ENCODE results near the gene AXIN1.
"Not testable (repeated sequence)": the region's sequence is repeated elsewhere in the genome, so short reads cannot be mapped to it uniquely, and the experiment has no call there.

AXIN1 gene

GRCh38 chr16:381012-381788 lies 28.7 kb upstream of the AXIN1 start:
- in situ Hi-C loops (cut with HindIII; ENCODE audit: low sequenced_read_pairs): no loop called here

- in situ Hi-C loops (cut with HindIII; ENCODE audit: low sequenced_read_pairs): no loop called here
Measured at GRCh38 chr16:380762-381011, 28.2 kb upstream of the AXIN1 start.

DNA sequence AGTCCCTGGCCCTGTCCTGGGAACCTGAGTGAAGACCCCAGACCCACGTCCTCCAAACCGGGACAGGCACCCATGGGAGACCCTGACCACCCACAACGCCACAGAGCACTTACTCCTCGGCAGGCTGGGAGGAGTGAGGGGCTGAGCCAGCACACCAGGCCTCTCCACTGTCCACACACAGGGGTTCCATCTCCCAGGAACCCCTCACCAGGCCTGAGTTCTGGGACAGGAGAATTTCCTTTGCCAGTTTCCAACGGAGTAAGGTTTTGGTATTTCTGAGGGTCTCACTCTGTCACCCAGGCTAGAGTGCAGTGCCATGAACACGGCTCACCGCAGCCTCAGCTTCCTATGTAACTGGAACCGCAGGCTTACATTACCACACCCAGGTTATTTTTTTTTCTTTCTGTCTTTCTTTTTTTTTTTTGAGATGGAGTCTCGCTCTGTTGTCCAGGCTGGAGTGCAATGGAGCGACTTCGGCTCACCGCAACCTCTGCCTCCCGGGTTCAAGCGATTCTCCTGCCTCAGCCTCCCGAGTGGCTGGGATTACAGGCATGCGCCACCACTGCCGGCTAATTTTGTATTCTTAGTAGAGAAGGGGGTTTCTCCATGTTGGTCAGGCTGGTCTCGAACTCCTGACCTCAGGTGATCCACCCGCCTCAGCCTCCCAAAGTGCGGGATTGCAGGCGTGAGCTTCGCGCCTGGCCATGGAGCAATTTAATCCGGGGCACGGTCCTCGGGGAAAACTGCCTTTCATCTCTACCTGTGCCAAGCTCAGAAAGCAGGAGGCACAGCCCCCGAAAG lies 27.6 kb upstream of the AXIN1 start:
- in situ Hi-C loops (cut with HindIII; ENCODE audit: low sequenced_read_pairs): no loop called here

- in situ Hi-C loops (cut with HindIII; ENCODE audit: low sequenced_read_pairs): no loop called here
Measured at GRCh38 chr16:379183-379960, 26.8 kb upstream of the AXIN1 start.

- in situ Hi-C loops (cut with HindIII; ENCODE audit: low sequenced_read_pairs): no loop called here
Measured at GRCh38 chr16:378821-379182, 26.3 kb upstream of the AXIN1 start.

- in situ Hi-C loops (cut with HindIII; ENCODE audit: low sequenced_read_pairs): not testable (repeated sequence)
Measured at GRCh38 chr16:378113-378820, 25.7 kb upstream of the AXIN1 start.

GRCh38 chr16:377419-377951 lies 25.0 kb upstream of the AXIN1 start:
- in situ Hi-C loops (cut with HindIII; ENCODE audit: low sequenced_read_pairs): no loop called here

DNA sequence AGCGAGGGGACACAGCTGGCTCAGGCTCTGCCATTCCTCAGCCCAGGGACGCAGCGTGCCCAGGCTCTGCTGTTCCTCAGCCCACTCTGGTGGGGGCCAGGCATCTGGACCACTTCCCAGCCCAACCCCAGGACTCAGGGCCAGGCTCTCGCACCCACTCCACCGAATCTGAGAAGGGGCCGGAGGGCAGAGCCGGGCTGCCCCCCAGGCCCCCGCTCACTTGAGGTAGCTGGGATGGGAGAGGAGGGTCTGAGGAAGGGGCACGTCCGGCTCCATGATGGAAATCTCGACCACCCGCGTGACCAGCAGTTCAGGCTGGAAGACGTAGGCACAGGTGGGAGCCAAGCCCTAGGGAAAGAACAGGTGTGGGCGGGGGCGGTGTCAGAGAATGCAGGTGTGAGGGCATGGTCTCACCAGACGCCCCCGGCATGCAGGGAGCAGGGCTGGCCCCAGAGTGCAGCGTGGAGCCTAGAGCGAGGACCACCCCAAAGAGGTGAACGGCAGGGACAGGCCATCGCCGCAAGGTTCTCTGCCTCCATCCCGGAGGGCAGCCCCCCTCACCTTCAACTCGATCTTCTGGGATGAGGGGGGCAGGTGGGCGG lies 24.4 kb upstream of the AXIN1 start:
- in situ Hi-C loops (cut with HindIII; ENCODE audit: low sequenced_read_pairs): no loop called here

DNA sequence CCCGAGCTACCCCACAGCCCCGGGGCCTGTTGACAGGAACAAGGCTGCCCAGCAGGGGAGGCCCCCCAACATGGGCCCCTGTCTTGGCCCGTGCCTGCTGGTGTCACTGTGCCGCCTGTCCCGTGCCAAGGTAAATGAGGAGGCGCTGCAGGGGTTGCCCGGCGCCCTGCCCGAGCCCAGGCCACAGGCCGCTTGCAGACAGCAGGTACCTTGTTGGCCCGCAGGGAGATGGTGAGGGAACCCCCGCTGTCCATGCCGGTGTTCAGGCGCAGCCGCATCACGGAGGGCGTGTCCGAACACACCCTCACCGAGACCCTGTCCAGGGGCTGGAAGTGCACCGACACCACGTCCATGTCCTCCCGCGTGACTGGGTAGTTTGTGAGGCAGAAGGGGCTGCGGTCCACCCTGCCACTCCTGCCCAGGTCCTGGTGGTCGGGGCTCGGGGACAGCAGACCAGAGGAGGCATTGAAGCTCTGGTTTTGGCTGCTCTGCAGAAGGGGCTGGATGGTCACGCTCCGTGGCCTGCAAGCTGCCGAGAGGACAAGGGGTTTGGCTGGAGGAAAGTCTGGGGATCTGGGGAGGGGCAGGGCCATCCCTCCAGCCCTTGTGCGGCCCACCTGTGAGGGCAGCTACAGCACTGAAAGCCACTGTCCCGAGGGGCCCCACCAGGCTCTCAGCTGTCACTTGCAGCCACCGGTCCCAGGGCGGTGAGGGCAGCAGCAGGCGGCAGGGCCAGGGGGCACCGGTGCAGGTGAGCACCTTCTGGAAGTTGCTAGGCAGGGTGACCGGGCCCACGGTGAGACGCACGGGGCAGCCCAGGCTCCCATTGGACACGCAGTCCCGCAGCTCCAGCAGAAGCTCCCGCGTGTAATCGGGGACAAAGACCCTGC lies 23.6 kb upstream of the AXIN1 start:
- in situ Hi-C loops (cut with HindIII; ENCODE audit: low sequenced_read_pairs): no loop called here

DNA sequence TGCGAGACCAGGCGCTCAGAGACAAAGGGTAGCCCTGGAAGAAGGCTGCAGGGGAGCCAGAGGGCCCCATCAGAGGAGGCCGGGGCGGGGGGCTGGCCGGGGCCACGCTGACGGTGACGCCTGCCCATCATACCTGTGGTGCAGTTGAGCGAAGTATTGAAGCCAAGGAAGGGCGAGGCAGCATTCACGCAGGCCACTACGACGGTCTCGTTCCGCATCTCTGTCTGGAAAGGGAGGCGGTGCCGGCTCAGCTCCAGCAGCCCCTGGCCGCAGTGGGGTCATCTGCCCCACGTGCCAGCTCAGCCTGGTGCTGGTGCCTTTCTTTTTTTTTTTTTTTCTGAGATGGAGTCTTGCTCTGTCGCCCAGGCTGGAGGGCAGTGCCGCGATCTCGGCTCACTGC lies 22.7 kb upstream of the AXIN1 start:
- in situ Hi-C loops (cut with HindIII; ENCODE audit: low sequenced_read_pairs): no loop called here

GRCh38 chr16:374616-374926 lies 22.0 kb upstream of the AXIN1 start:
- in situ Hi-C loops (cut with HindIII; ENCODE audit: low sequenced_read_pairs): no loop called here

DNA sequence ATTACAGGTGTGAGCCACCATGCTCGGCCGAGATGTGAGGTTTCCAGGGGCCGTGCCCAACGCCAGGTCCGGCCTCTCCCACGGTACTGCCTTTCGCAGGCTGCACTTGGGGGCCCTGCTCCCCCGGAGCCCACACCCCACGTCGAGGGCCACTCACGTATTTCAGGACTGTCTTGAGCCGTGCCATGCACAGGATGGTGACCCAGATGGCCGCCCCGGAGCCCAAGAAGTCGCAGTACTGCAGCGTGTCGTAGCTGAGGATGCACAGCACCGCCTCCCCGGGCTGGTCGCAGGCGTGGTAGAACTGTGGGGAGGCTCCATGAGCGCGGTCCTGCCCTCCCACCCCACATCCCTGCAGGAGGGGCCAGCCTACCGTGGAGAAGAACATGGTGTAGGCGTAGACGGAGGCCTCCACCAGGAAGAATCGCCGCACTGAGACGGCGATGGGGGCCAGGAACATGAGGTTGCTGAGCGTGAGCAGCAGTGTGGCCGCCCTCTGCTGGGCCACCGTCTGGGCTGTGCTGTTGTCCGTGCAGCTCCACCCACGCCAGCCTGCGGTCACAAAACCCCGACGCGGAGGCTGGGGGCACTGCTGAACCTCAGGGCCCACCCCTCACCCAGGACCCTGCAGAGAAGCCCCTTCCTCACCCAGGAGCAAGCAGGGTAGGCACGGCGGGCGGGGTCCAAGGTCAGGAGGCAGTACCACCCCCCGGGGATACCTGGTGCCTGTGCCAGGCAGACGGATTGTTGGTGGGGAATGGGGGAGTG lies 21.5 kb upstream of the AXIN1 start:
- in situ Hi-C loops (cut with HindIII; ENCODE audit: low sequenced_read_pairs): no loop called here

DNA sequence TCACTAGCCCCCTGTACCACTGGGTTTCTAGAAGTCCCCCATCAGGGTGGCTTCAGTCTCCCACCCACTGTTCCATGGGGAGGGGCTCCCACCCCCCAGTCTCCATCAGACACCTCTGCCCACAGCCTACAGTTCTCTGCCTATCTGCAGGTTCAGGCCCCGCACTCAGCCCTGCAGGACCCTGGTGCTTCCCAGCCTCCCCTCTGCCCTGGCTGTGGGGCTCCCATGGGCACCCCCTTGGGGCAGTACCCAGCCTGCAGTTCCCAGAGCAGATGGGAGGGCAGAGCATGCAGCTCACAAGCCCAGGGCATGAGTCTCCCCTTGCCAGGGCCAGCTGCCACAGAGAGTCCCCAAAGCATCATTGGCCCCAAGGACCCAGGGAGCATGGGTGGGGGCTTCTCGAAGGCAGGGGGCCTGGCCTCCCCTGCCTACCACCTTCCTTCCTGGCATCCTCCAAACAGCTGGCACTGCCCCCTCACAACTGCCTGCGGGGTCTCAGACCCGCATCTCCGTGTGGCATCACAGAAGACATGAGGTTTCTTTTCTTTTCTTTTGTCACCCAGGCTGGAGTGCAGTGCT lies 20.6 kb upstream of the AXIN1 start:
- in situ Hi-C loops (cut with HindIII; ENCODE audit: low sequenced_read_pairs): no loop called here

DNA sequence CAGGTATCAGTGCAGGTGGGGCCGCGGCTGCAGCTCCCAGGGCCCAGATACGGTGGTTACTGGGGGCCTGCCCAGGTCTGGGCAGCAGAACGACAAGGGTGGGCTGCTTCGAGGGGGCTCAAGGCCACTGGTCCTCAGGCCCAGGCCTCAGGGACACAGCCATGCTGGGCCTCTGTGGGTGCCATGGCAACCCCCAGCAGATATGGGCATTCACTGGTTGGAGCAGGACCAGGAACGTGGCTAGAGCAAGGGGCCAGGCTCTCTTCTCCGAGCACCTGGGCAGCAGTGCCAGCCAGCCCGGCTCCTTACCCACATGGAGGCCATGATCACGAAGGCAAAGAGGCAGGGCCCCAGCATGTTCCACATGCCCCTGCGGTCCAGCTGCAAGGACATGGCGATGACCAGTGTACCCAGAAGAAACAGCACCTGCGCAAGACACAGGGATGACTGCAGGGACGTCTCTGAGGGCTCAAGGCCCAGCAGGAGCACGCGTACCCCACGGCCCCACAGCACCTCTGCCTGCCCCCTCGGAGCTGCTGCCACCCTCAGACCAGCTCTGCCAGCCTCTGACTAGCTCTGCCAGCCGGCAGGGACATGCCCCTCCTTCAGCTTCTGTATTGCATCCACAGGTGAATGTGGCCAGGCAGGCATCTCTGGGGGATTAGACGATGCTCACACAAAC lies 19.9 kb upstream of the AXIN1 start:
- in situ Hi-C loops (cut with HindIII; ENCODE audit: low sequenced_read_pairs): no loop called here

- in situ Hi-C loops (cut with HindIII; ENCODE audit: low sequenced_read_pairs): no loop called here
Measured at GRCh38 chr16:371515-372301, 19.2 kb upstream of the AXIN1 start.

DNA sequence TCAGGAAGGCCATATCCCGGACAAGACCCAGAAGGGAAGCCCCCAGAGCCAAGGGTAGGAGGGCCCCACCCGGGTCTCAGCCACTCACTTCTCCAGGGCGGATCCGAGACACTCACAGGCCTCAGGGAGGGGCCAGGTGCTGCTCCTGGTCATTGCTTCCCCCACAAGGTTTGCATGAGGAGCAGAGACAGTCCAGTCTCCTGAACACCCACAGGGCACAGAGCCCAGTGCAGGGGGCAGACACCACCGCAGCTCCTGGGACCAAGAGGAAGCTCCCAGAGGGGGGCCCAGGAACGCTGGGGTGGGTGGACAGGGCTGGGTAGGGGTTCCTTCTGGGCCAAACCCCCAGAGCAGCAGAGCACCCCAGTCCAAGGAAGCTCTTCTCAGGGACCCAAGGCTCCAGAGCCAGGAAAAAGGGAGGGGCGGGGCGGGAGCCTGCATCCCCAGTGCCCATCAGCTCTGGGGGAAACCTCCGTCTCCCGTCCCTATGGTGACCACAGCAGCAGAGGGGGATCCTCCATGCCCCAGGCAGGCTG lies 18.5 kb upstream of the AXIN1 start:
- in situ Hi-C loops (cut with HindIII; ENCODE audit: low sequenced_read_pairs): no loop called here

- in situ Hi-C loops (cut with HindIII; ENCODE audit: low sequenced_read_pairs): no loop called here
Measured at GRCh38 chr16:370443-370842, 17.9 kb upstream of the AXIN1 start, which contains the start of gene MRPL28. Gene MRPL28, minus strand, starts transcription at chr16:370538. Its CDS starts 320 bp downstream, at chr16:370218.

Measured in endothelial cell of hepatic sinusoid (primary cell).